Body of pancreas (tissue), 4 donors: ENCODE data around the gene NDUFA7. TPM values are rescaled to one million over a fixed set of nuclear protein-coding genes. Genes with fewer than 3 reads are reported as not detected.
"Not testable (repeated sequence)": the region's sequence is repeated elsewhere in the genome, so short reads cannot be mapped to it uniquely, and the experiment has no call there.

ENCODE experiments used
- ATAC-seq: fragments of 150-250 bp; one replicate; pipeline ENCODE4 v1.9.1; 2016
- DNase-seq, 4 donors: peaks; one replicate each; pipeline ENCODE4 v3.0.0-alpha.2; 2019
- H3K27ac ChIP-seq, 4 donors: fragments of 200-600 bp; sonication (generic); 1 replicate in 3 of 4; 2 replicates in 1 of 4; pipeline versions ENCODE4 v1.5.1 to v1.6.1; 2016 to 2019; ENCODE audit warnings: mild to moderate bottlenecking in 1 of 4, mixed read lengths in 1 of 4, moderate library complexity in 1 of 4
- H3K27me3 ChIP-seq, 2 donors: fragments of 200-600 bp; sonication (generic); one replicate each; pipeline ENCODE4 v1.6.0; 2016; ENCODE audit warnings: mild to moderate bottlenecking in 1 of 2
- H3K36me3 ChIP-seq, 2 donors: fragments of 200-600 bp; sonication (generic); replicated peaks in 1 of 2; 2 replicates each; pipeline ENCODE4 v1.5.1; 2016; ENCODE audit warnings: low read depth in 2 of 2; ENCODE audit not compliant: insufficient read depth in 1 of 2
- H3K4me1 ChIP-seq: fragments of 200-600 bp; sonication (generic); one replicate; pipeline ENCODE4 v1.6.0; 2016
- H3K4me3 ChIP-seq, 2 donors: fragments of 200-600 bp; sonication (generic); 1 replicate in 1 of 2; 2 replicates in 1 of 2; pipeline ENCODE4 v1.5.1; 2016 to 2019
- H3K9me3 ChIP-seq, 3 donors: fragments of 200-600 bp; sonication (generic); 1 replicate in 2 of 3; 2 replicates in 1 of 3; pipeline ENCODE4 v1.5.1; 2016
- CTCF ChIP-seq, 7 experiments: fragments of 450-650 bp in 4 of 7; fragments of 200-600 bp in 3 of 7; sonication (generic) in 3 of 7; IDR thresholded peaks; one replicate each; pipeline ENCODE4 v1.5.1; 2016 to 2019; ENCODE audit warnings: antibody characterized with exemption in 7 of 7
- POLR2A ChIP-seq, 3 donors: fragments of 450-650 bp; IDR thresholded peaks; one replicate each; pipeline ENCODE4 v1.6.1; 2016; ENCODE audit warnings: antibody characterized with exemption in 3 of 3, mild to moderate bottlenecking in 2 of 3
- WGBS, 2 donors: methylation state at CpG; one replicate each; pipeline ENCODE4 v1.1.5; 2017; 5-methylcytosine and 5-hydroxymethylcytosine counted together
- intact Hi-C: fragments of 100-400 bp; cut with DNase I; formaldehyde crosslinking; loops from one replicate; pipeline ENCODE4 v1.15.1; 2023
- total RNA-seq, 2 donors: library from RNA; depleted of rRNA; stranded (reverse); fragments of >200 nt; gene quantifications; one replicate each; pipeline ENCODE4 v1.1.0, GENCODE V29; 2016

Gene NDUFA7
- total RNA-seq, 2 donors from 2014 or later = 4.3 to 6.7 TPM

- WGBS, 2 donors = 38 to 72% methylated on average over 1 to 4 of the region's 4 CpGs
- no peaks in the 10 kb centered on the region for H3K27me3 ChIP-seq
- H3K4me1 ChIP-seq = peaks cover 22% of the 10 kb centered on the region
- no peaks in the 10 kb centered on the region for H3K36me3 ChIP-seq
- peak in 3 of 4 donors; percentile 0 to 9 (median 5) for DNase-seq
- H3K9me3 ChIP-seq = no peaks in the 10 kb centered on the region
- TF ChIP-seq POLR2A (IDR thresholded peaks at IDR 0.05) (no peak), CTCF (IDR thresholded peaks at IDR 0.05) (no peak)
- no peak overlapping the region for H3K27ac ChIP-seq
- intact Hi-C loops = no loop called here
- no peak overlapping the region for H3K4me3 ChIP-seq
- ATAC-seq = no peak
These were observed 15.4 kb downstream of the NDUFA7 start for GRCh38 chr19:8305798-8306197.

- intact Hi-C loops = no loop called here
- no peak for ATAC-seq
- H3K27ac ChIP-seq = no peak overlapping the region
- H3K4me1 ChIP-seq = peaks cover 22% of the 10 kb centered on the region
- no peaks in the 10 kb centered on the region for H3K9me3 ChIP-seq
- no peak for TF ChIP-seq CTCF (IDR thresholded peaks at IDR 0.05)
- no peak for TF ChIP-seq POLR2A (IDR thresholded peaks at IDR 0.05)
- H3K36me3 ChIP-seq = no peaks in the 10 kb centered on the region
- DNase-seq = peak in 3 of 4 donors; percentile 2 to 17 (median 15)
- H3K4me3 ChIP-seq = no peak overlapping the region
- WGBS, 2 donors = 80 to 91% methylated on average over 18 to 32 of the region's 33 CpGs
- no peaks in the 10 kb centered on the region for H3K27me3 ChIP-seq
These were observed 16.1 kb downstream of the NDUFA7 start for GRCh38 chr19:8304841-8305621.

- H3K36me3 ChIP-seq = no peaks in the 10 kb centered on the region
- WGBS, 2 donors = 84 to 87% methylated on average over 7 of the region's 7 CpGs
- TF ChIP-seq CTCF (IDR thresholded peaks at IDR 0.05) = no peak
- no peak for TF ChIP-seq POLR2A (IDR thresholded peaks at IDR 0.05)
- no peak overlapping the region for H3K27ac ChIP-seq
- intact Hi-C loops = no loop called here
- DNase-seq (peak in 2 of 4 donors; percentile 0 to 4), ATAC-seq (no peak)
- peaks cover 8% of the 10 kb centered on the region for H3K4me1 ChIP-seq
- H3K9me3 ChIP-seq = no peaks in the 10 kb centered on the region
- no peak overlapping the region for H3K4me3 ChIP-seq
- H3K27me3 ChIP-seq = no peaks in the 10 kb centered on the region
These were observed 18.4 kb downstream of the NDUFA7 start for GRCh38 chr19:8302734-8303133.

- peak in 3 of 4 donors; percentile 10 to 18 (median 15) for DNase-seq
- intact Hi-C loops = no loop called here
- Histone ChIP-seq H3K4me1 (peaks cover 4% of the 10 kb centered on the region), H3K27ac (no peak overlapping the region), H3K36me3 (no peaks in the 10 kb centered on the region), H3K9me3 (no peaks in the 10 kb centered on the region), H3K4me3 (no peak overlapping the region), H3K27me3 (no peaks in the 10 kb centered on the region)
- WGBS, 2 donors = 78 to 83% methylated on average over 2 to 11 of the region's 11 CpGs
- no peak for ATAC-seq
- no peak for TF ChIP-seq POLR2A (IDR thresholded peaks at IDR 0.05)
- no peak for TF ChIP-seq CTCF (IDR thresholded peaks at IDR 0.05)
These were observed 18.9 kb downstream of the NDUFA7 start for GRCh38 chr19:8302357-8302691.

GRCh38 chr19:8291337-8291736, 29.8 kb downstream of the NDUFA7 start:
- H3K27ac ChIP-seq, H3K9me3 ChIP-seq, H3K36me3 ChIP-seq, ATAC-seq, H3K4me1 ChIP-seq, H3K4me3 ChIP-seq, DNase-seq, intact Hi-C loops, H3K27me3 ChIP-seq: not testable (repeated sequence)
- WGBS, 2 donors = no CpG with 5 or more reads among the region's 9 CpGs

- peak; percentile 33 for ATAC-seq
- WGBS, 2 donors = no CpG with 5 or more reads among the region's 9 CpGs
- intact Hi-C loops, H3K9me3 ChIP-seq, H3K27me3 ChIP-seq, DNase-seq, H3K36me3 ChIP-seq, H3K4me1 ChIP-seq, H3K27ac ChIP-seq, H3K4me3 ChIP-seq: not testable (repeated sequence)
These were observed 44.7 kb downstream of the NDUFA7 start for GRCh38 chr19:8276508-8276907.
